GM21367 (cell line): ENCODE results near the gene FIGNL2.

Source experiments
- ATAC-seq: cut with Tn5 transposase; IDR thresholded peaks from one replicate; pipeline ENCODE4 v1.9.1; 2021; ENCODE audit not compliant: unreplicated experiment

Gene FIGNL2

DNA sequence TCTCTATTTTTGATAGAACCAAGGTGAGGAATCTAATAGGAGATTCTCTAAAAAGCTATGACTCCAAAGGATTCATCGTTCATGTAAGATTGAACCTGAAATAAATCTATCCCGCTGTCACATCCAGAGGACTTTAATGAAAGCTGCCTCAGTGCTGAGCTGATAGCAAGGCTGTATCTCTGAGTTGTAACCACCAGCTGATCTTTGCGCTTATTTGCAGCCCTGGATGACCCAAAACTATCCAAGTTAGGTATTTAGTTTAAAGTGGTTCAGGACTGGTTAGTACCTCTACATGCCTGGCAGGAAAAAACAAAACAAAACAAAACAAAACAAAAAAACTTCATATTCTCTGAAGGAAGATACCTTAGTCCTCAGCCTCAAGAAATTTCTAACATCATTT, 30.6 kb upstream of the FIGNL2 start:
- ATAC-seq = no peak

DNA sequence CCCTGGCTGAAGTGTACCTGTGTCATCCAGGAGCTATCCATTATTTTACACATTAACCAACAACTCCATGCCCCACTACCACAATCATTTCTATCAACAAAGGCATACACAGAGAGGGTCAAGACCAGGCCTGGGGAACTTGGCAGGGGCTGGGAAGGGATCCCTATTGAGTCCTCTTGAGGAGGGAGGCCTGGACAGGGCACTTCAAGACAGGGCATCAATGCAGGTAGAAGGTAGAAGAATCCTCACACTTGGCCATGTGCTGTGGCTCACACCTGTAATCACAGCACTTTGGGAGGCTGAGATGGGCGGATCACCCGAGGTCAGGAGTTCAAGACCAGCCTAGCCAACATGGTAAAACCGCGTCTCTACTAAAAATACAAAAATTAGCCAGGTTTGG, 26.0 kb upstream of the FIGNL2 start:
- ATAC-seq = no peak

- no peak for ATAC-seq
Measured at GRCh38 chr12:51874000-51874399, 25.5 kb upstream of the FIGNL2 start.

DNA sequence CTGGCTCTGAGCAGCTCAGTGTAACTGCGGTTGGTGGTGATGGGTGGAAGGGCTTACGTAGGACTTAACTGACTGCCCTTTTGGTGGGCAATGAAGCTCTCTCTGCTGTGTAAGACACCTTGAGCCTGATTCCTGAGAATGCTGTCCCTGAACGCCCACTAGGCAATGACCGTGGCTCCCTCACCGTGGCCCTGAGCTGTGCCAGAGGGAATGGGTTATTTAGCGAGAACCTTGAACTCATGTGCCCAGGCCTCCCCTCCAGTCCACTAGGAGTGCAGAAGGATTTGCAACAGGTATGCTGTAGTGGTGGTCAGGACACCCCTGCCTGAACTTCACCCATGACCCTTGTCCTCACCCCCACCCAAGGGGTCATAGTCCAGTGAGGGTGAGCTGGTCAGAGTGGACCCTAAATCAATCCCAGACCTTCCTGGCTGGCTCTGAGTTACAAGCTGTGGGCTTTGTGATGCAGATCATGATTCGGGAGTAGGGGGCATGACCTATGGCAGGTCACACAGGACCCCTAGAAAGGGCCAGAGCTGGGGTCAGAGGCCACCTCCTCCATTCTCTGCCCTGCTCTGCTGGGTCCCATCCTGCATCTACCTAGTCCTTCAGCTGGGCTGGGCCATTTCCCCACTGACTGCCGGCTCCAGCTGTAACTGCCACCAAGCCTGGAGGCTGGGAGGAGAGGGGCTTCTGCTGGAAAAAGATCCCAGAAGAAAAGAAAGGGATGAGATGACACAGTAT, 24.9 kb upstream of the FIGNL2 start:
- ATAC-seq = no peak

DNA sequence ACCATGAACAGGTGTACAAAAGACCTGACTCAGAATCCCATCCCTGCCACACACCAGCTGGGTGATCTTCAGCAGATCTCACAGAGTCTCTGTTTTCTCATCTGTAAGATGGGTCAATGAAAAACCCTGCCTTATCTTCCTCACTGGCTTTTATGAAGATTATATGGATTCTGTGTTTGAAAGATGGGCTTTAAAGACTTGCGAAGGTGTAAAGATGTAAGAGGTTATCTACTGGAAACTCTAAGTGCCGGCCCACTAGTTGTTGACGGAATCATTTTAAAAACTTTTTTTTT, 24.1 kb upstream of the FIGNL2 start:
- ATAC-seq = no peak

DNA sequence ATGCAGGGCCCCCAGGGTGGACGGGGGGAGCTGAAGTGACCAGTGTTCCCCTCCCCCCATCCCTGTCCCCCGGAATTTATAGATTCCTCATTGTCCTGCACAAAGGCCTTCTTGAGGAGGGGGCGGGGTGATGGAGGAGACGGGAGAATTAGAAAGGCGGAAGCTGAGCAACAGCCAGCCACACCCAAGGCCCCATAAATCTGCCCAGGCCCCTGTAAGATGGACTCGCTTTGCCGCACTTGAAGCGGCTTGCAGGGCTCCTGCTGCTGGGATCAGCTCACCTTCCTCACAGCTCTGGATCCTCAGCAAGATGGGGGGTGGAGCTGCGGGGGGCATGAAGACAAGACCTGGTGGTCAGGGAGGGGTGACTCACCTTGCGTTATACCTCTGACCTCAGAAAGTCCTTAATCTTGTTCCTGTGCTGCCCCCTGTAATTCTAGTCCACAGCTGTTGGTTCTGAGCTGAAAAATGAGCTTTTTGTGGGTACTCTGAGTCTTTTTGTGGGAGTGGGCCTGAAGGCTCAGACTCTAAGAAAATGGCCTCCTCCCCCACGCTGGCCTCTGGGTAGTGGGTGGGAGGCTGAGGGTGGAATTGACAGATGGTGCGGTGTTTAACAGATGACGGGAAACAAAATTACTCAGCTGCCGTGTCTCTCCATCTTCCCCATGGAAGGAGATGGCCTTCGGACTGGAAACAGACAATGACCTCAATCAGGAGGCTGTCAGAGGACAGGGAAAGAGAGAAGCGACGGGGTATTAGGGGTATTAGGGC, 23.6 kb upstream of the FIGNL2 start:
- no peak for ATAC-seq

DNA sequence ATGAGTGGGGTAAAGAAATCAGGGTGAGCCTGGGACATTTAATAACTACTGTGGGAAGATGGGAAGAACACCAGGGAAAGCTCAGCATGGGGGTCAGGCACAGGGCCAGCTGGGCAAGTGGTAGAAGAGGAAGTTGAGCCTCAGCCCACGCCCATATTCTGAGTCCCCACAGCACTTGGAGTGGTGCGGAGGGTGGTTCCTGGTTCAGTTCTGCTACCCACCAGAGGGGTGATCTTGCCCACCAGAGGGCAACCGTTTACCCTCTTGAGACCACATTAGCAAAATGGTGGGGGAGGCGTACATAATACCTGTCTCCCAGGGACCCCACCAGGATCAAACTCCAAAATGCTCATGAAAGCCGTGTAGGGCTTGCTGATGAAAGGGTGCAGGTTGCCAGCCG, 22.6 kb upstream of the FIGNL2 start:
- no peak for ATAC-seq

- no peak for ATAC-seq
Measured at GRCh38 chr12:51870504-51870903, 22.0 kb upstream of the FIGNL2 start.

DNA sequence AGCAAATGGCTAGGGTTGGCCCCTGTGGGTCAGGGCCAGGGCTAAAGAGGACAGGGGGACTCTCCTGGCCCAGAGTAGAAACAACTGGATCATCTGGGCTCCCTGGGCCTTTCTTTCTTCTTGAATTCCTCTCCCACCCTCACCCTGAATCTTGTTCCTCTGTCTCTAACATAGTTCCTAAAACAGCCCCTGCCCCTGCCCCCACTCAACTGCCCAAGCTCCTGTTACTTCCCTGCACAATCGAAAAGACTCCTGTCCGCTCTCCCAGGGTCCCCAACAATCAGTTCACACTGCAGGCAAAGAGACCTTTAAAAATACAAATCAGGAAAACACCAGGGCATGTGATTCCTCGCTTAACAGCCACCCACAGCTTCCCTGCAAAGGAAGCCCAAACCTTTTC, 21.4 kb upstream of the FIGNL2 start:
- no peak for ATAC-seq

DNA sequence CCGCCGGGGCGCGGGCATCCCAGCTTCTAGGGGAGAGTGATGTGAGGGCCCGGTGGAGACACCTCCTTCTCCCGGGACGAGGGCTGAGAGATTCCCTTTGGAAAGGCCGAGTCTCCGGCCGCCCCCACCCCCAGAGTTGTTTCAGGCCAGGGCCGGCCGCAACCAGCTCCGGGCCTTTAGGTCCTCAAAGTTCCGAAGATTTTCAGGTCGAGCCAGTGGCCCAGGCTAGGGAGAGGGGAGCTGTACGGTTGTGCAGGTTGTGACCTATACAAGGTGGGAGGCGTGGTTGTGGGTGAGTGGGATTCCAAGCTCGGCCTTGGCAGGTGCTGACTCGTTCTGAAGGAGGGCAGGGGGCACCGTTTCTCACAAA, 21.0 kb upstream of the FIGNL2 start:
- no peak for ATAC-seq

GRCh38 chr12:51868821-51869495, 20.4 kb upstream of the FIGNL2 start:
- ATAC-seq = no peak

GRCh38 chr12:51867796-51868428, 19.4 kb upstream of the FIGNL2 start:
- ATAC-seq = no peak

DNA sequence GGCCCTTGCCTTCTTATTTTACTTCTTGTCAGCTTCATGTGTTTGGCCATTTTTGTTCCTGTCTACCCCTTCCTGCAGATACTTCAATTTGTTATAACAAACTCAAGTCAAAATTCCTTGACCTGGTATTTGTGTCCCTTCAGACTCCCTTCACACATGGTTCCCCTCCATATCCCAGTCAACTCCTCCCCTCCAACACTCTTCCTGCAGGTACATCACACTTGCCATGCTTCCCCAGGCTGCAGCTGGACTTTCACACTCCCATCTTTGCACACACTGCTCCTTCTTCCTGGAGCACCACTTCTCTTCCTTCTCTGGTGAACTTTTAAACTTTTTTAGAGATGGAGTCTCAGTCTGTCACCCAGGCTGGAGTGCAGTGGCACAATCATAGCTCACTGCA, 18.9 kb upstream of the FIGNL2 start:
- ATAC-seq = no peak

DNA sequence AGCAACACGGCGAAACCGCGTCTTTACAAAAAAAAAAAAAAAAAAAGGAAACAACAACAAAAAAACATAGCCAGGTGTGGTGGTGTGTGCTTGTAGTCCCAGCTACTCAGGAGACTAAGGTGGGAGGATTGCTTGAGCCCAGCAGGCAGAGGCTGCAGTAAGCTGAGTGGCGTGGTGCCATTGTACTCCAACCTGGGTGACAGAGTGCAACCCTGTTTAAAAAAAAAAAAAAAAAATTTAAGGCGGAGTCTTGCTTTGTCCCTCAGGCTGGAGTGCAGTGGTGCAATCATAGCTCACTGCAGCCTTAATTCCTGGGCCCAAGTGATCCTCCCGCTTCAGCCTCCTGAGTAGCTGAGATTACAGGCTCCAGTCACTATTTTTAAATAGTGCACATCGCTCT, 18.2 kb upstream of the FIGNL2 start:
- ATAC-seq = no peak

DNA sequence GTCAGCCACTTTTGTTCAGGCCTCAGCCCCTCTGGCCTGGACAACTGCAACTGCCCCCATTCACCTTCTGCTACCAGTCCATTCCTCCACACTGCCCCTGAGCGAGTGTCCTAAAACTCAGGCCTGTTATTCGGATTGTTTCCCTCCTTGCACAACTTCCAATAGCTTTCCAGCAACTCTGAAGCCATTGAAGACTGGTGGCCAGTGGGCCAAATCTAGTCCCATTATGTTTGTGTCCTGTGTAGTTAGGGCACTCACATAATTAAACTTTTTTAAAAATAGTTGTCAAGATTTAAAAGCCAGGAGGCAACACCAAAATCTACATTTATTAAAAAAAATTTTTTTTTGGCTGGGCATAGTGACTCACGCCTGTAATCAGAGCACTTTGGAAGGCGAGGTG, 17.8 kb upstream of the FIGNL2 start:
- ATAC-seq = no peak

- no peak for ATAC-seq
Measured at GRCh38 chr12:51865757-51866270, 17.3 kb upstream of the FIGNL2 start.

- ATAC-seq = no peak
Measured at GRCh38 chr12:51864833-51865670, 16.5 kb upstream of the FIGNL2 start.

GRCh38 chr12:51863933-51864832, 15.7 kb upstream of the FIGNL2 start:
- ATAC-seq = no peak

- no peak for ATAC-seq
Measured at GRCh38 chr12:51863363-51863932, 14.9 kb upstream of the FIGNL2 start.
